Large intestine (tissue), 3 donors: ENCODE measurements around the gene CCNQ. TPM values are rescaled to one million over a fixed set of nuclear protein-coding genes. Genes with fewer than 3 reads are reported as not detected.
A peak's percentile ranks its signal among the peaks of the same experiment; 100 is the strongest.
"Not testable (repeated sequence)": the region's sequence is repeated elsewhere in the genome, so short reads cannot be mapped to it uniquely, and the experiment has no call there.

Experiments used
- DNase-seq, 2 donors: peaks; one replicate each; pipeline versions ENCODE4 v3.0.0 to v3.0.0-alpha.2; 2013
- H3K27ac ChIP-seq: one replicate; pipeline ENCODE4 v1.5.1; 2013; ENCODE audit warnings: low read length
- H3K27me3 ChIP-seq: 2 replicates; pipeline ENCODE4 v1.6.1; 2013; ENCODE audit warnings: low read length; ENCODE audit not compliant: control insufficient read depth, insufficient read depth
- H3K36me3 ChIP-seq: 2 replicates; pipeline ENCODE4 v1.6.1; 2013; ENCODE audit warnings: low read length; ENCODE audit not compliant: control insufficient read depth, insufficient read depth
- H3K4me1 ChIP-seq: one replicate; pipeline ENCODE4 v1.6.1; 2013; ENCODE audit warnings: low read length; ENCODE audit not compliant: control insufficient read depth, insufficient read depth
- H3K4me3 ChIP-seq: one replicate; pipeline ENCODE4 v1.5.1; 2013; ENCODE audit warnings: low read length
- H3K9me3 ChIP-seq: one replicate; pipeline ENCODE4 v1.6.1; 2013; ENCODE audit warnings: mild to moderate bottlenecking, low read depth, low read length, moderate library complexity; ENCODE audit not compliant: control insufficient read depth
- WGBS: methylation state at CpG from one replicate; pipeline ENCODE4 v1.1.5; 2013; ENCODE audit warnings: low lambda C conversion rate; ENCODE audit not compliant: insufficient coverage; 5-methylcytosine and 5-hydroxymethylcytosine counted together
- polyA plus RNA-seq: library from polyadenylated mRNA; unstranded; fragments of 120-200 nt; gene quantifications from one replicate; pipeline ENCODE4 v1.2.1, GENCODE V29; 2013

CCNQ gene
- polyA plus RNA-seq, 1 donor, result 15.9 TPM

GRCh38 chrX:153606503-153606902 is 7.6 kb upstream of the CCNQ start:
- Histone ChIP-seq H3K4me3 (no peak overlapping the region), H3K9me3 (peaks cover 2% of the 10 kb centered on the region), H3K27ac (no peak overlapping the region), H3K36me3 (no peaks in the 10 kb centered on the region), H3K4me1 (peaks cover 2% of the 10 kb centered on the region), H3K27me3 (no peaks in the 10 kb centered on the region)
- no CpG with 5 or more reads among the region's 23 CpGs for WGBS
- DNase-seq, result no peak

GRCh38 chrX:153604666-153605380 is 5.9 kb upstream of the CCNQ start:
- H3K4me1 ChIP-seq, H3K27me3 ChIP-seq, H3K4me3 ChIP-seq, H3K36me3 ChIP-seq, DNase-seq, H3K27ac ChIP-seq, H3K9me3 ChIP-seq: not testable (repeated sequence)
- no CpG with 5 or more reads among the region's 18 CpGs for WGBS

GRCh38 chrX:153603131-153603656 is 4.3 kb upstream of the CCNQ start:
- no peak overlapping the region for H3K27ac ChIP-seq
- H3K27me3 ChIP-seq, result no peaks in the 10 kb centered on the region
- DNase-seq, result no peak
- no peak overlapping the region for H3K4me3 ChIP-seq
- no peaks in the 10 kb centered on the region for H3K9me3 ChIP-seq
- H3K4me1 ChIP-seq, result peaks cover 10% of the 10 kb centered on the region
- no CpG with 5 or more reads among the region's 17 CpGs for WGBS
- no peaks in the 10 kb centered on the region for H3K36me3 ChIP-seq

GRCh38 chrX:153602601-153603000 is 3.7 kb upstream of the CCNQ start:
- no CpG with 5 or more reads among the region's 3 CpGs for WGBS
- H3K4me3 ChIP-seq, result no peak overlapping the region

GRCh38 chrX:153601511-153602110 is 2.7 kb upstream of the CCNQ start:
- Histone ChIP-seq H3K4me1 (peaks cover 10% of the 10 kb centered on the region), H3K27ac (no peak overlapping the region), H3K9me3 (no peaks in the 10 kb centered on the region), H3K27me3 (no peaks in the 10 kb centered on the region), H3K4me3 (no peak overlapping the region), H3K36me3 (no peaks in the 10 kb centered on the region)
- WGBS, result no CpG with 5 or more reads among the region's 12 CpGs
- DNase-seq, result no peak

More at GRCh38 chrX:153602601-153603000, 3.7 kb upstream of the CCNQ start:
- Histone ChIP-seq H3K36me3 (no peaks in the 10 kb centered on the region), H3K4me1 (peaks cover 10% of the 10 kb centered on the region), H3K9me3 (no peaks in the 10 kb centered on the region), H3K27me3 (no peaks in the 10 kb centered on the region), H3K27ac (no peak overlapping the region)
- no peak for DNase-seq

GRCh38 chrX:153600921-153601320 is 2.0 kb upstream of the CCNQ start:
- Histone ChIP-seq H3K4me3 (no peak overlapping the region), H3K4me1 (peaks cover 10% of the 10 kb centered on the region), H3K9me3 (no peaks in the 10 kb centered on the region), H3K27ac (no peak overlapping the region), H3K27me3 (no peaks in the 10 kb centered on the region), H3K36me3 (no peaks in the 10 kb centered on the region)
- no CpG with 5 or more reads among the region's 7 CpGs for WGBS
- no peak for DNase-seq

- no CpG with 5 or more reads among the region's 2 CpGs for WGBS
- DNase-seq, result no peak
- Histone ChIP-seq H3K27ac (no peak overlapping the region), H3K27me3 (no peaks in the 10 kb centered on the region), H3K36me3 (no peaks in the 10 kb centered on the region), H3K4me3 (peak overlapping the region; percentile 59), H3K4me1 (peaks cover 10% of the 10 kb centered on the region), H3K9me3 (no peaks in the 10 kb centered on the region)
These were observed 1.1 kb upstream of the CCNQ start for GRCh38 chrX:153600032-153600373.

- Histone ChIP-seq H3K36me3 (no peaks in the 10 kb centered on the region), H3K9me3 (no peaks in the 10 kb centered on the region), H3K27ac (peak overlapping the region; percentile 59), H3K4me3 (peak overlapping the region; percentile 59), H3K27me3 (no peaks in the 10 kb centered on the region), H3K4me1 (peaks cover 10% of the 10 kb centered on the region)
- peak; percentile 90 to 93 for DNase-seq
- no CpG with 5 or more reads among the region's 79 CpGs for WGBS
These were observed 473 bp upstream of the CCNQ start for GRCh38 chrX:153599192-153600031.

GRCh38 chrX:153596981-153597750 is 1.8 kb downstream of the CCNQ start:
- no peaks in the 10 kb centered on the region for H3K27me3 ChIP-seq
- H3K9me3 ChIP-seq, result no peaks in the 10 kb centered on the region
- H3K27ac ChIP-seq, result no peak overlapping the region
- WGBS, result no CpG with 5 or more reads among the region's 6 CpGs
- H3K4me3 ChIP-seq, result no peak overlapping the region
- DNase-seq, result no peak
- peaks cover 10% of the 10 kb centered on the region for H3K4me1 ChIP-seq
- H3K36me3 ChIP-seq, result peaks cover 10% of the 10 kb centered on the region
